GM21367 (cell line): Measurements from ENCODE around the gene ELMO3.

Experiments
- ATAC-seq: cut with Tn5 transposase; IDR thresholded peaks from one replicate; pipeline ENCODE4 v1.9.1; 2021; ENCODE audit not compliant: unreplicated experiment

ELMO3 gene

DNA sequence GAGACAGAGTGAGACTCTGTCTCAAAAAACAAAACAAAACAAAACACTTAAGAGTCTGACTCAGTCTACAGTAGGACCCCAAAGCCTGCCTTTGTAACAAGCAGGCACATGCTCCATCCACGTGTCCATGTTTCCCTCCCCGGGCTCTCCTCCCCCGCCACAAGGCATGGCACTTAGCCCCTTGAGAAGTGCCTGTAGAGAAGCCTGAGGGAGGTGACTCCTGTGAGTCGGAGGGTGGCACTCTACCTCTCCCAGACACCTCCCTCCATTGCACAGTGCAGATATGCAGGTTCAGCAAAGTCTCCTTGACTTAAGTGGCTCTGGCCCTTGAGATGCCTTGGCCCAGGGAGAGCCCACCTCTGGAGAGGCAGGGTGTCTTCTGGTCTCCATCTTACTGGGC, 41.6 kb downstream of the ELMO3 start:
- no peak for ATAC-seq

DNA sequence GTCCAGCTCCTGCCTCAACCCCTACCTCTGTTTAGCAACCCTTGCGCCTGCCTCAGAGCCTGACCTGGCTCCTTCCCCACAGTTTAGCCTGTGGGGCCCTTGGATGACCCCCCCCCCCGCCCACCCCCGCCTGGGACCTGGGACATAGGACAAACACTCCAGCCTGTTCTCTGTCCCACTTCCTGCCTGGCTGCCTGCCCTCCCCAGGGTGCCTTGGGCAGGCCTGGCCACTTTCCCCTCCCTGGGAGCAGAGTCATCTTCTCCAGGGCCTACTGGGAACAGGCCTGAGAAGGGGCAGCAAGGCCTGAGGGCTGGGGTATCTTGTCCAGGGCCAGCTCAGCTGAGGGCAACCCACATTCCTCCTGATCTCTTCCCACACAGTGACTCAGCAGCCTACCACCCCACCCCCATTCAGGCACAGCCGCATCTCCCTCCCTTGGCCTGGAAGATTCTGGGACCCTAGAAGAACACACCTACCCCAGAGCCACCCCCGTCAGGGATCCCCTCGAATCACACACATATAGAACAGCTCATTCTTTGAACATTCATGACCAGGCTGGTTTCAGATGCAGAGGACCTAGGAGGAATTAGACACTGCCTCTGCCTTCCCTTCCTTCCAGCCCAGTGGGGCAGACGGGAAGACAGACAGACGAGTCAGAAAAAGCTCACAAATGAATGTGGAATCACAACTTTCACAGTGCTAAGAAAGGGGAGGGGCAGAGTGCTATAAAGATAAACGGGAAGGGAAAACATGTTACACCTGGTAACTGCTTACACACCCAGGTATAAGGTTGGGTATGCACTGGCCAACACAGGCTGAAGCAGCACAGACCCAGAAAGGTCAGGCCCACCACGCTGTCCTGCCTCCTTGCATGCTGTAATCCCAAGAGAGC, 42.3 kb downstream of the ELMO3 start:
- ATAC-seq: no peak

GRCh38 chr16:67242138-67242730, 43.3 kb downstream of the ELMO3 start:
- ATAC-seq: no peak

DNA sequence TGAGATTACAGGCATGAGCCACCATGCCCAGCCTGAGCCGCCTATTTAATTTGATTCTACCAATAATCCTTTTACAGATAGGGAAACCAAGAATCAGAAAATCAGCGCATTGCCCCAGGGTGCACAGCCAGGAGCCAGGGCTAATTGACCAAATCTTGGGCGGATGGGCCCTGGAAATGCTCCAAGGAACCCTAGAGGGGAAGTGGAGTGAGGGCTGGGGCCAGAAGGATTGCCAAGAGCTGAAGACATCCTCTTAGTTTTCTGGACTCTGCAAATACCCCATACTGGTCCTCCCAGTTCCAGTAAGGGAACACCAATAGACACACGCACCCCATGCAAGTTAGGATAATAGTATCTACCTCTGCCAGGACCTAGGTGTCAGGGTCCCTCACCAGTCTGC, 44.5 kb downstream of the ELMO3 start:
- no peak for ATAC-seq

GRCh38 chr16:67244387-67245185, 45.7 kb downstream of the ELMO3 start:
- peak; percentile 47 for ATAC-seq

DNA sequence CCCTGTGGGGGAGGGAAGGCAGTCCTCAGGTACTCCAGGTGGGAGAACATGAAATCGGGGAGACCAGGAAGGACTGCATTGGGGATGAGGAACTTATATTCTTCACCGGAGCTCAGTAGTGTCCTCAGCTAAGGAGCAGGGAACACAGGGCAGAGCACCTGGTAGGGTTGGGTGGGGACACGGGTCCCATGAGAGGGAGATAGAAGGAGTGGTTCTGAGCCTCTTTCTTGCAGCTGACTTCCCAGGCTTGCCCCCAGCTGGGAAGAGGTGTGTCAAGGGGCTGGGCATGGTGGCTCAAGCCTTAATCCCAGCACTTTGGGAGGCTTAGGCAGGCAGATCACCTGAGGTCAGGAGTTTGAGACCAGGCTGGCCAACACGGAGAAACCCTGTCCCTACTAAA, 46.3 kb downstream of the ELMO3 start:
- no peak for ATAC-seq

- no peak for ATAC-seq
Observed at GRCh38 chr16:67245674-67246080, 46.7 kb downstream of the ELMO3 start.

GRCh38 chr16:67246081-67246755, 47.3 kb downstream of the ELMO3 start:
- peak; percentile 16 for ATAC-seq

DNA sequence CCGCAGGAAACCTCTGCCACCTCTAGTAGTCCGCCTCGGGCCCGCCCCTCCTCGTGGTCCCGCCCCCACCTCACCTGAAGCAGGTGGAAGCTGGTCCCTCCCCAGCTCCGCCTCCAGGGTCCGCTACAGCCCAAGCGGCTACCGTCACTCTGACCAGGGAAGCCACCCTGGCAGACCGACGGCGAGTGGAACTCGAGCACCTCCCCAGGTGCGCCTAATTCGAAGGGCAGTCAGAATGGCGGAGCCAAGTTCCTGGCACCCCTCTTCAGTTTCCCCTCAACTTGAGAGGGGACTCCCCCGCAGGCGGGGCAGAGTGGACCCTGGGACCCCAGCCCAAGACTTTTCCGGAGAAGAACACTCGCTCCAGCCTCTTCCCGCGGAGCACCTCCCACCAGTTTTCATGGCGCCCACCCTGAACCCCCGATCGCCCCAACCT, 47.8 kb downstream of the ELMO3 start:
- peak; percentile 4 for ATAC-seq

DNA sequence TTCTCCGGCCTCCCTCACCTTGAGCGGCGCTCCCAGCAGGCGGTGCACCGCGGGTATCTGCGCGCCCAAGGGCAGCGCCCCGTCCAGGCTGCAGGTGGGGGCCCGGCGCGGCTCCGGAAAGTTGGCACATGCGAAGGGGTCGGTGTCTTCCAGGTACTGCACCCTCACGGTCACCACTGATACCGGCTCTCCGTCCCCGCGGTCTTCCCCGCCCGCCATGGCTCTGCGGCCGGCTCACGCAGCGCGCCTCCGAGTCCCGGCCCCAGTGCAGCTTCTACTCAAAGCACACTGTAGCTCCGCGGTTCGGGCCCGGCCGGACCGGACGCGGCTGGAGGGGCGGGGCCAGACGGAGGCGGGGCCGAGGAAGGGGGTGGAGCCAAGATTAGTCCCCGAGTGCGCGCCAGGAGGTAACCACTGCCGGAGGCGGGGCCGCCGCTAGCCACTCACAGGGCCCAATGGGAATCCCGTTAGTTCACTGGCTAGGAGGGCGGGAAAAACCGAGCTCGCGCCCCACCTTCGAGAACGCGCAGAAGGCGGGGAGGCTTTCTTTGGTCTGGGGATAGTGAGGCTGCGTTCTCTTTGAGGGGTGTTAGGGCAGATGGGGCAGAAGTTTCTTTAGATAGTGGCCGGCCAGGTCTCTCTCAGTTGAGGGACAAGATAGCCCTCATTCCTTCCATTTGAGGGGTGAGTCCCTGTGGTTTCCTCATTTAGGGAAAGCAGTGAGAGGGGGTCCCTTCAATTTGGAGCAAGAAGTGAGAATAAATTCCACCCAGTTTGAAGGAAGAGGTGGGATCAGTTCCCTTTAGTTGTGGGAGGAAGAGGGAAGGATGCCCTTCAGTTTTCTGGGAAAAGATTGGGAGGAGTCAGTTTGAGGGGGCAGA, 48.5 kb downstream of the ELMO3 start, which contains the start of gene FHOD1:
Gene FHOD1, minus strand, starts transcription at position 290 of the 881 bp plus-strand sequence. Its CDS starts 71 bp downstream, at position 219.
- peak; percentile 35 for ATAC-seq

- ATAC-seq: no peak
Observed at GRCh38 chr16:67248073-67248400, 49.1 kb downstream of the ELMO3 start.

GRCh38 chr16:67248401-67249177, 49.7 kb downstream of the ELMO3 start, which contains the start of gene SLC9A5:
Gene SLC9A5 (plus strand): TSS chr16:67248979. CDS start chr16:67249015, 36 bp downstream.
- no peak for ATAC-seq

DNA sequence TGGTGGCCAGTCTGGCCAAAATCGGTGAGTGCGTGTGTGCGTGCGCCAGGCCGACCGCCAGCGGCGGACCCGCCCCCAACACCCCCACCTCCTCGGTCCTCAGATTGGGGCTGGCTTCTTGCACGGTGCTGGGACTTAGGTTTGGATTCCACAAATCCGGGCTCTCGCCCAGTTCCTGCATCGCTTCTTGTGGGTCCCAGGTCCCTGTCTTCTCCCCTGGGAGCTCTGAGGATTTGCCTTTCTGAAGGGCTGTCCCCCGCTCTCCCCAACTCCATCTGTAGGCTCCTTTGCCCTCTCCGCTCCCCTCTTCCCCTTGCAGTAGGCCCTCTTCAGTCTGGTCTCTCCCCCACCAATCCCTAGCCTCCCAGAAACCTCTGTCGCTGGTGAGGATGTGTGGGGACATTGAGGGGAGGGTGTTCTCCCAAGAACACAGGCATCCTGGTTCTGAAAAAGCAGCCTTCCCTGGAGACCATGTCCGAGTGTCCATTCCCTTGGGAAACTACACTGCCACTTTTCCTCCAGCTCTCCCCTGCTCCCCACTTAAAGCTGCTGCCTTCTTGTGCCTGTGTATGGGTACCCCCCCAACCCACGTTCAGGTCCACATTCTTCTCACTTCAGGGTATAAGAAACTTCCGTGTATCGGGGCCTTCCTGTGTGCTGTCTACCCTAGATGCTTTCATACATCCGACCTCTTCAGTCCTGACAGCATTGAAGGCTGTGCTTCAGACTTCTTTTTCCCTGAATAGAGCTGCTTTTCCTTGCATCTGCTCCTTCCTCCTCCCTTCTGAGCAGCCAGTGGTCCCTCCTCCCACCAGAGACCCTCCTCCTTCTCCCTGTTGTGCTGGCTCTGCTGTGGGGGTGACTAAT, 50.5 kb downstream of the ELMO3 start:
- no peak for ATAC-seq

DNA sequence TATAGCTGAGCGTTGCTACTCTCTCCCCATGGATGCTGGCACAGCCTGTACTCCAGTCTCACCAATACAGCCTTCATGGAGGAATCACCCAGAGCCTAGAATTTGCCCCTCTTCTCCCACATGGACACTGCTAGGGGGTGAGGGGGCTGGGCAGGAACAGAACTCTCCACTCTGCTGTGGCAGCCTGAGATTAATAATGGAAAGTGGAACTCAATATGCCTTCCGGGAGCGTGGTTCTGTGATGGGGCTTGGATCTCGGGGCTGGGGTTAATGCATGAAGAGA, 51.1 kb downstream of the ELMO3 start:
- ATAC-seq: no peak

DNA sequence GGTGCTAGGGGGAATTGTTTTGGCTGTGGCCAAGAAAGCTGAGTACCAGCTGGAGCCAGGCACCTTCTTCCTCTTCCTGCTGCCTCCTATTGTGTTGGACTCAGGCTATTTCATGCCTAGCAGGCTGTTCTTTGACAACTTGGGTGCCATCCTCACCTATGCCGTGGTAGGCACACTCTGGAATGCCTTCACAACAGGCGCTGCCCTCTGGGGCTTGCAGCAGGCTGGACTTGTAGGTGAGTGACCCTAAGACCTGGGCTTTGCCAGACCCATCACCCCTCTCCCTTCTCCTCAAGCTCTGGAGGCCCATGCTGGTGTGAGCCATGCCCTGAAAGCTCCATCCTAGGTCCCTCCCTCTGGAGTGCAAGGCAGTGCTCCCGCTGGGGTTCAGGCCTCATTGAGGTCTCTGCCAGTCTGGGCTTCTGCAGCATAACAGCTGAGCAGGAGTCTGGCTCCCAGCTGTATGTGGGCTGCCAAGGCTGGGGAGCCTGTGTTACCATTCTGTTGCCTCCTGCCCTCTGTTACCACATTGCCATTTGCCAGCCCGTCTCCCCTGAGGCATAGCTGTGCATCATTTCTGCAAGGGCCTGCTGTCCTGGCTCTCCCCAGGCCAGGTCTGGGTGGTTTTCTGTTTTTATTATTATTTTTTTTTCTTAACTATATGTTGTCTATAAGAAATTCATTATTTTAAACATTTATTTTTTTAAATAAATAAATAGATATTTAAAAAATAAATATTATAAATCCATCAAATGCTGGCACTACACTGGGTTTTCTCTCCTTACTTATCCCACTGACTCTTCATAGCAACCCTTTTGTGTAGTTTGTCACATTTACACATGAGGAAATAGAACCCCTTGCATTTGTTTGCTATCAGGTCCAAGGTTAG, 53.9 kb downstream of the ELMO3 start:
- ATAC-seq: no peak
